ENCODE measurements around the gene TBX20. TPM values are rescaled to one million over a fixed set of nuclear protein-coding genes. Genes with fewer than 3 reads are reported as not detected.
"Not testable (repeated sequence)": the region's sequence is repeated elsewhere in the genome, so short reads cannot be mapped to it uniquely, and the experiment has no call there.

Gene TBX20
- total RNA-seq, 2 donors from 2014 or later, result 0.15 to 0.47 TPM

DNA sequence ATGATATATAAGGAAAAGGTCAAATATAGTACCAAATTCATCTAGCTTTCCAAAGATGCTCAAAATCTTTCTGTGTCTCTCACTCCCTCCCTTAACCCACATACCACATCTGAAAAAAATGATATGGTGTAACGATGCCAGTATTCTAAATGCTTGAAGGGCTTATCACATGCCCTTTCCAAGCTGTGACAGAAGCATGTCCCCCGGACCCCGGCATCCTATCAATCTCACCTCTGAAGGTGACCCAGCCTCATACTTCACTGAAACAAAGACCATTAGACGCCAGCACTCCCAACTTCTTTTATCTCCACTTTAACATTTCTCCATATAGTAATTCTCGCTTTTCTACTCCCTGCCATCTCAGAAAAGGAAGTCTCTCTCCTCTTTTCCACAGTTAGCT lies 68.9 kb downstream of the TBX20 start:
- DNase-seq; ATAC-seq; intact Hi-C loops (cut with DNase I, micrococcal nuclease): not testable (repeated sequence)

DNA sequence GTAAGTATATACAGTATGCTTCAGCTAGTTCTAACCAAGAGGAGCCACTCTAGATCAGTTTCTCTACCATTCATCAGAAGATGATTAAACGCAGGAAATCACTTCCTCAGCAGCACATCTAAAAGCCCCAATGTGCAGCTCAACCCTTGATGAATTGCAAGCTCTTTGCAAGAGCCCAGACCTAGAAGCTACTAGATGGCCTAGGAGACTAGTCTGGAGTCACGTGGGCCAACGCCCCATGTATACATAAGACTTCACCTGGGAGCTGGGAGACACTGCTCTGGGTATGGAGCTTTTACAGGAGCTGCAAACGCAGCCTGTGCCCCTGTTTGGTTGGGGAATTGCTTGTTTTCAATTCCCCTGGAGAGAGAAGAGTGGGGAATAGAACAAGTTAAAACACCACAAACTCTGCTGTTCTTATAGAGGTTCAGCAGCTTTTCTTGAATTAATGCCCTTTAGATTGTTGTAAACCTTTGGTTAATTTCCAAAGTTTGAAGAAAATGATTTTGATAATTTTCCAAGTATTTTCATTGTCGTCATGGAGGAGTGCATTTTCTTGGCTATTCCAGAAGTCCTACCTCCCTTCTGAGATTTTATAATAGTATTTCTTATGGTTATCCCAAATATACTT lies 69.9 kb downstream of the TBX20 start:
- intact Hi-C loops (cut with DNase I, micrococcal nuclease); ATAC-seq; DNase-seq: not testable (repeated sequence)

DNA sequence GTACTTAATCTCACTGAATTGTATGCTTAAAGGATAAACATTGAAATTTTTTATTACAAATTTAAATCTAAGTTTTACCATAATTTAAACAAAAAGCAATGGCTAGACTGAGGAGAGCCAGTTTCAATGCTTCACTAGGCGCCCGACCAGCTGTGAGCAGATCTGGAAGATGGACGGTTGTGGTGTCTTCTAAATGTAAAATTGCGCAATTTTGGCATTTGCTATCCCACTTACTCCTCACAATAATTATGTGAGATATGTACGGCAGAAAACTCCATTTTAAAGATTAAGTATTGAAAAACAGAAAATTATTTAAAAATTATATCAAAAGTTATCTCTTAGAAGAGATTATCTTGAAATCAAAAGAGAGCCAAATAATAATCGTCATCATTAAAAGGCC lies 73.2 kb downstream of the TBX20 start:
- intact Hi-C loops (cut with DNase I, micrococcal nuclease); DNase-seq; ATAC-seq: not testable (repeated sequence)

DNA sequence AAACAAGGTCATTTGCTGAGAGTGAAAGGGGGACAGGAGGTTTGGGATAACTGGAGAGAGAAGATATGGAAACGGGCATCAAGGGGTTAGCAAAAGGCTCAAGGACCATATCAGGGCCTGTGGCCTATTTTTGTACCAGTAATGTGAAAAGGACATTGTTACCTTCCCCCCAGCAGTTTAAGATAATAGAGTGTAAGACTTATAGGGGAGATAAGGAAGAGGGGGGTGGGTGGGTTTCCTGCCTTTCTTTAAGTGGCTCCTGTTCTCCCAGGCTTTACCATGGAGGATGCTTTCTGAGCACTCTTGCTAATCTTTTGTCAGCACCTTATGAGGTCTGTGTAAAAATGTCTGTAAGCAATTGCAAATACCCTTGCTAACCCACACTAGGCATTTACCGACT lies 80.7 kb downstream of the TBX20 start:
- DNase-seq; ATAC-seq; intact Hi-C loops (cut with DNase I, micrococcal nuclease): not testable (repeated sequence)

DNA sequence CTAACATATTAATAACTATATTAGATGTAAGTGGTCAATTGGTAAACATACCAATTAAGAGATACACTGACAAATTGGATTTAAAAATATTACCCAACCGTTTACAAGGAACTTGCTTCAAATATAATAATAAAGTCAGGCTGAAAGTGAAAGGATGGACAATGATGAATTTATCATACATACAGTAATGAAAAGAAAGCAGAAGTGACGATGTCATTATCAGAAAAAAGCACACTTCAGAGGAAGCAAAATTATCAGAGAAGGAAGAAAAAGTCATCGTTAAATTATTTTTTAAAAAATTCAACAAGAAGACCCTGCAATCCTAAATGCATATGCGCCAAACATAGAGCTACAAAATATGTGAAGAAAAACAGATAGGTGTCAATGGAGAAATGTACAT lies 81.8 kb downstream of the TBX20 start:
- DNase-seq; ATAC-seq; intact Hi-C loops (cut with DNase I, micrococcal nuclease): not testable (repeated sequence)

DNA sequence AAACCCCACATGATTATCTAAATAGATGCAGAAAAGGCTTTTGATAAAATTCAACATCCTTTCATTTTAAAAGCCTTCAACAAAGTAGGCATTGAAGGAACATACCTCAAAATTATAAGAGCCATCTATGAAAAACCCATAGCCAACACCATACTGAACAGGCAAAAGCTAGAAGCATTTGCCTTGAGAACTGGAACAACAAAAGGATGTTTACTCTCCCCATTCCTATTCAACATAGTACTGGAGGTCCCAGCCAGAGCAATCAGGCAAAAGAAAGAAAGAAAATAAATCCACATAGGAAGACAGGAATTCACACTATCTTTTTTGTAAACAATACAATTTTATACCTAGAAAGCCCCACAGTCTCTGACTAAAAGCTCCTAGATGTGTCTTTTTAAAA lies 86.2 kb downstream of the TBX20 start:
- intact Hi-C loops (cut with DNase I, micrococcal nuclease); ATAC-seq; DNase-seq: not testable (repeated sequence)

DNA sequence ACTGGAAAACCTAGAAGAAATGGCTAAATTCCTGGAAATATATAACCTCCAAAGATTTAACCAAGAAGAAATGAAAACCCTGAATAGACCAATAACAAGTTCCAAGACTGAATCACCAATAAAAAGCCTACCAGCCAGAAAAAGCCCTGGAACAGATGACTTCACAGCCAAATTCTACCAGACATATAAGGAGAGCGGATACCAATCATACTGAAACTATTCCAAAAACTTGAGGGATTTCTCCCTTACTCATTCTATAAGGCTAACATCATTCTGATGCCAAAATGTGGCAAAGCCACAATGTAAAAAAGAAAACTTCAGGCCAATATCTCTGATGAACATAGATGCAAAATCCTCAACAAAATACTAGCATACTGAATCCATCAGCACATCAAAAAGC lies 86.7 kb downstream of the TBX20 start:
- intact Hi-C loops (cut with DNase I, micrococcal nuclease), result not testable (repeated sequence)

DNA sequence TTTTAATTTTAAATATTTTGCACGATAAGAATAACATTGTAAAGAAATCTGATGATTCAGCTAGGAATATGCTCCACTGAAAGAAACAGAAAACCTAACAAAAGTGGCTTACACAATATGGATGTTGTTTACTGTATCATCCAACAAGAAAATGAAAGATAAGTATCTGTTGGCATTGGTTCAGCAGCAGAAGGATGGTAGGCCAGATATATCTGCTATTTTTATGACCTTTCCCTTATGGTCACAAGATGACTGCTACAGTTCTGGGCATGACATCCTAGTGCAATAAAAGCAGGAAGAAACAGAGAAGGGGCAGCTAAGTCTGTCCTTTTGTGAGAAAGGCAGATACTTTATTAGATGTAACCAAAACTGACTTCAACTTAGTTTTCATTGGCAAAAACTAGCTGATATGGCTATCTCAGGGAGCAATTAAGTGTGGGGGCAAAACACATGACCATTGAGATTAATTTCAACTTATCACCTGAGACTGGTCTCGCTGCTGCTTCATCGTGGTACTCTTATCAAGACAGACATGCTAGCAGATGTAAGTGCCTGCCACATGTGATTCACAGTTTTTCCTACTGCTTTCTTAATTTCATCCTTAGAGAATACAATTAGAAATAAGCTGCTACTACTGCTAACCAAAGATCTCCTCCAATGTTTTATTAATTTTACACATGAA lies 92.7 kb downstream of the TBX20 start:
- intact Hi-C loops (cut with DNase I, micrococcal nuclease); DNase-seq; ATAC-seq: not testable (repeated sequence)

More for the DNA sequence above, 86.7 kb downstream of the TBX20 start:
- ATAC-seq, DNase-seq: not testable (repeated sequence)

Other genes with a start within 250 kb of the TBX20 start
- 10 to 100 TPM; 22.0 to 24.3 TPM for gene DPY19L1, start 216.6 kb downstream of the TBX20 start, total RNA-seq